Hepatocyte (in vitro differentiated cells): ENCODE results near the gene LASP1NB.
A peak's percentile ranks its signal among the peaks of the same experiment; 100 is the strongest.

Experiments used
- DNase-seq: peaks from one replicate; pipeline ENCODE4 v3.0.0-alpha.2; 2016; ENCODE audit warnings: low spot score
- H2AFZ ChIP-seq: fragments of 200-600 bp; sonication (generic); 2 replicates; pipeline ENCODE4 v1.6.0; 2016; ENCODE audit warnings: antibody characterized with exemption, mild to moderate bottlenecking
- H3K27ac ChIP-seq: fragments of 200-600 bp; sonication (generic); 2 replicates; pipeline ENCODE4 v1.5.1; 2016; ENCODE audit warnings: mild to moderate bottlenecking
- H3K27me3 ChIP-seq: fragments of 200-600 bp; sonication (generic); 2 replicates; pipeline ENCODE4 v1.6.1; 2016
- H3K36me3 ChIP-seq: fragments of 200-600 bp; sonication (generic); replicated peaks from 2 replicates; pipeline ENCODE4 v1.5.1; 2016; ENCODE audit warnings: low read depth; ENCODE audit not compliant: insufficient read depth
- H3K4me1 ChIP-seq: fragments of 200-600 bp; sonication (generic); 2 replicates; pipeline ENCODE4 v1.5.1; 2016; ENCODE audit warnings: mild to moderate bottlenecking, moderate library complexity; ENCODE audit not compliant: insufficient read depth
- H3K4me2 ChIP-seq: fragments of 200-600 bp; sonication (generic); 2 replicates; pipeline ENCODE4 v1.6.0; 2016
- H3K4me3 ChIP-seq: fragments of 200-600 bp; sonication (generic); 2 replicates; pipeline ENCODE4 v1.5.1; 2016; ENCODE audit warnings: mild to moderate bottlenecking
- H3K79me2 ChIP-seq: fragments of 200-600 bp; sonication (generic); 2 replicates; pipeline ENCODE4 v1.6.0; 2017; ENCODE audit warnings: mild to moderate bottlenecking
- H3K9me2 ChIP-seq: fragments of 200-600 bp; sonication (generic); replicated peaks from 2 replicates; pipeline ENCODE4 v1.6.0; 2017; ENCODE audit warnings: mild to moderate bottlenecking; ENCODE audit not compliant: insufficient read depth
- H3K9me3 ChIP-seq: fragments of 200-600 bp; sonication (generic); 2 replicates; pipeline ENCODE4 v1.5.1; 2016; ENCODE audit warnings: low read depth, mild to moderate bottlenecking
- H4K20me1 ChIP-seq: fragments of 200-600 bp; sonication (generic); 2 replicates; pipeline ENCODE4 v1.6.0; 2016; ENCODE audit warnings: mild to moderate bottlenecking; ENCODE audit not compliant: insufficient read depth, poor library complexity, severe bottlenecking
- CTCF ChIP-seq: fragments of 200-600 bp; sonication (generic); IDR thresholded peaks from 2 replicates; pipeline ENCODE4 v1.5.1; 2016; ENCODE audit warnings: antibody characterized with exemption, mild to moderate bottlenecking; ENCODE audit not compliant: poor library complexity
- EZH2 ChIP-seq: fragments of 200-600 bp; sonication (generic); IDR thresholded peaks from 2 replicates; pipeline ENCODE4 v1.6.1; 2016; ENCODE audit warnings: antibody characterized with exemption, mild to moderate bottlenecking, borderline replicate concordance
- EZH2phosphoT487 ChIP-seq: fragments of 200-600 bp; sonication (generic); IDR thresholded peaks from one replicate; pipeline ENCODE4 v1.6.1; 2018; ENCODE audit warnings: antibody characterized with exemption, mild to moderate bottlenecking, low read depth, moderate library complexity; ENCODE audit not compliant: unreplicated experiment, severe bottlenecking
- WGBS: methylation state at CpG from one replicate; pipeline ENCODE4 v1.1.6; 2016; ENCODE audit warnings: low lambda C conversion rate; ENCODE audit errors: missing lambda C conversion rate; 5-methylcytosine and 5-hydroxymethylcytosine counted together

The LASP1NB gene

GRCh38 chr17:38925263-38925995 lies at the start of gene LASP1NB:
LASP1NB (plus strand) TSS chr17:38925614.
- DNase-seq = no peak
- WGBS = 75% methylated on average over 12 of the region's 14 CpGs
- Histone ChIP-seq H3K27me3 (no peaks in the 10 kb centered on the region), H3K9me3 (no peaks in the 10 kb centered on the region), H2AFZ (no peak within 1 kb of the TSS), H3K4me2 (no peak within 1 kb of the TSS), H3K4me1 (no peaks in the 10 kb centered on the region), H3K9me2 (no peaks in the 10 kb centered on the region), H3K27ac (no peak within 1 kb of the TSS), H3K4me3 (no peak within 1 kb of the TSS), H3K36me3 (no peaks in the 10 kb centered on the region), H4K20me1 (no peaks in the 10 kb centered on the region), H3K79me2 (no peaks in the 10 kb centered on the region)
- no peak for TF ChIP-seq CTCF
- no peak for TF ChIP-seq EZH2
- no peak for TF ChIP-seq EZH2phosphoT487

GRCh38 chr17:38877130-38877851 lies 48.1 kb upstream of the LASP1NB start:
- H3K27ac ChIP-seq = peak overlapping the region; percentile 33
- WGBS = 81% methylated on average over 7 of the region's 7 CpGs
- no peaks in the 10 kb centered on the region for H3K9me3 ChIP-seq
- H3K4me2 ChIP-seq = peak overlapping the region; percentile 16
- no peak overlapping the region for H3K4me3 ChIP-seq
- peaks cover 97% of the 10 kb centered on the region for H3K79me2 ChIP-seq
- no peak for DNase-seq
- H4K20me1 ChIP-seq = peaks cover 94% of the 10 kb centered on the region
- H2AFZ ChIP-seq = no peak overlapping the region
- no peaks in the 10 kb centered on the region for H3K27me3 ChIP-seq
- no peaks in the 10 kb centered on the region for H3K9me2 ChIP-seq
- H3K36me3 ChIP-seq = no peaks in the 10 kb centered on the region
- peaks cover 85% of the 10 kb centered on the region for H3K4me1 ChIP-seq
- TF ChIP-seq EZH2 = no peak
- no peak for TF ChIP-seq CTCF
- no peak for TF ChIP-seq EZH2phosphoT487

GRCh38 chr17:38879878-38880665 lies 45.3 kb upstream of the LASP1NB start:
- Histone ChIP-seq H3K4me1 (peaks cover 88% of the 10 kb centered on the region), H3K36me3 (no peaks in the 10 kb centered on the region), H3K9me2 (no peaks in the 10 kb centered on the region), H3K4me3 (no peak overlapping the region), H3K27ac (peak overlapping the region; percentile 65), H4K20me1 (peaks cover 94% of the 10 kb centered on the region), H3K4me2 (peak overlapping the region; percentile 59), H3K79me2 (peaks cover 97% of the 10 kb centered on the region), H3K9me3 (no peaks in the 10 kb centered on the region), H2AFZ (no peak overlapping the region), H3K27me3 (no peaks in the 10 kb centered on the region)
- WGBS = 8% methylated on average over 6 of the region's 6 CpGs
- TF ChIP-seq EZH2phosphoT487 = no peak
- TF ChIP-seq CTCF = no peak
- no peak for TF ChIP-seq EZH2
- DNase-seq = peak; percentile 67
